CD4-positive, alpha-beta T cell treated with Interleukin-15 for 1 hour (primary cell): Measurements from ENCODE around the gene GADL1.

Source experiments
- DNase-seq: peaks from one replicate; pipeline ENCODE4 v3.0.0-alpha.2; 2020

Gene GADL1

DNA sequence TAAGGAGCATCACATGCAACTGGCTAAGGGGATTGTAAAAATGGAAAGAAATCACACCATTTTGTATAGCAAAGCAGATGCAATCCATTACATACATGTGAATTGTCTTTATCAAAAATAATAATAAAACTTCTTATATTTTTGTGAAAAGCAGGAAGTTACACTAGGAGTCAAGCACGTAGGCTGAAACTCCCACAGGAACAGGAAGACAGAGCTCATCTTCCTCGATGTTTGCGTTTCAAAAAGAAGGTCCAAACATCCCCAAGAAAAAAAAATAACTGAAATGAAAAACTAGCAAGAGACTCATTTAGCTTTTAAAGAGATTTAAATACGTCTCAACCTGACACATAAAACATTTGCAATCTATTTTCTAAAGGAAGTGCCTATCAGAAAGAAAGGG lies 181.5 kb downstream of the GADL1 start:
- no peak for DNase-seq

DNA sequence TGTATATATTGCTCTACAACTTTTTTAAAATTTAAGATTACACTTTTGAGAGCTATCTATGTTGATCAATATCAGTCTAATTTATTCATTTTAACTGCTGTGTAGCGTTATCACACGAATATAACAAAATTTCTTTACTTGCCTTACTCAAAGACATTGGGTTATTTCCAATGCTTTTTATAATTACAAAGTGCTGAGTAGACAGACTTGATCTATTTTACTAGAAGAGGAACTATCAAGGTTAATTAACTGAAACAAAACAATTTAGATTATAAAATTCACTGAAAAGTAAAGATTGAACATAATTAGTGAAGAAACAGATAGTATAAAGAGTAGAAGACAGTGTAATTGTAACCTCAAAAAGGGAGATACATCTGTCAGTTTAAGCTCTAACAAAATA lies 182.6 kb downstream of the GADL1 start:
- DNase-seq: no peak

DNA sequence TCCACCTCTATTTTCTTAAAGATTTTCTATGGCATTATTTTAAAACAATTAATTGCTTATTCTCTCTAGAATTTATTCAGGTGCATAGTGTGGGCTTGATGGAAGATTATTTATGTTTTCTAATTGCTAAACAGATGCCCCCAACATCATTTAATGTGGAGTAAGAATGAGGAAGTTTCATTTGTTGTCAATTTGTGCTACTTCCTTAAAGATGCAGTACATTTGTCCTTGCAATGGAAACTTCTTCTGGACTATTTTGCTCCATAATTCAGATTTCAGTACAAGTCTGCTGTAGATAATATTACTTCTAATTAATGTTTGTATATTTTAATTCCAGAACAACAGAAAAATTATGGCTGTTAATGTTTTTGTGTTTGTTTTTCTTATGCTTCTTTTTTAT lies 183.3 kb downstream of the GADL1 start:
- no peak for DNase-seq

DNA sequence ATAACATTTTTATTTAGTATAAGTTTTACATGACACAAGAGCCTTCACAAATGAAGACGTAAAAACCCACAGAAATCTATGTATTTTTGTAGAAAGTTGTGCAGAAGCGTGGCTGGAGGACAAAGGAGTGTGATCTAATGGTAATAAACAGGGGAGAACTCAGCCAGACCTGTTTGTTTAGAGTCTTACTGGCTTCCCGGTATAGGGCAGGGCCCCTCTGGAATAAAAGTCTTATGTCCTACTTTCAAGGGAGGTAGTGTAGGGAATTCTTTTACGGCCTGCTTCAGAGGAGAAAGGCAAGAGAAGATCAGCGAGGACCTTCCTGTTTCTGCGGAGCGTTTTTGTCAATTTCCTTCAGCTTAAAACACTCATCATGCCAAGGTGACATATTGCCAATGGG lies 184.4 kb downstream of the GADL1 start:
- no peak for DNase-seq

DNA sequence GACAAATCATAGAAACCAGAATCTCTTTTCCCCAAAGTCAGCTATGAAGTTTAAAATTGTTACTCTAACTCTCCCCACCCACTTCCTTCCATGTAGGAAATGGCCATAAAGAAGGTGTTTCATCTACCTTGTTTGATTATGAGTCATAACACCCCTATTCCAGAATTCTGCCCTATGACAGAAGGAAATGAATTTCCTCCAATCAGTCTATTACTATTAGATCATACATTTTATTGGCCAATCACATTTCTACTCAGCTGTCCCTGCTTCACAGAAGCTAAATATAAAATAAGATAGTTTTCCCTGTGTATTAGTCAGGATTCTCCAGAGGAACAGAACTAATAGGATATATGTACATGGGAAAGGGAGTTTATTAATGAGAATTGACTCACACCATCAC lies 186.0 kb downstream of the GADL1 start:
- no peak for DNase-seq

DNA sequence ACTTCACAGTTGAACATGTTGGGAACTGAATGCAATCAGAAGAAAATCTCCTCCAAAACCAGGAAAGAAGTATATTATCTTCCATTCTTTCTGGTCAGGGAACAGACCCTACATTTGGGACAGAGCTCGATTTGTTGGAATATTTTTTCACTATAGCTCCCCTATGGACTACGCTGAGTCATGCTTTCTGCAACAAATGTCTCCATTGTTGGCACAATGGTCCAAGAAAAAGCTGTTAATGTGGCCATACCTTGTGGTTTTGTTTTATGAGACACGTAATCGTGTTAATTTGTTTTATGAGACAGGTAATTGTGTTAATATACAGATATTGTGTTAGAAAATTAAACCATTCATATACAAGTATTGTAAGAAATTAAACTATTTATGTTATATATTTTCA lies 186.6 kb downstream of the GADL1 start:
- no peak for DNase-seq

DNA sequence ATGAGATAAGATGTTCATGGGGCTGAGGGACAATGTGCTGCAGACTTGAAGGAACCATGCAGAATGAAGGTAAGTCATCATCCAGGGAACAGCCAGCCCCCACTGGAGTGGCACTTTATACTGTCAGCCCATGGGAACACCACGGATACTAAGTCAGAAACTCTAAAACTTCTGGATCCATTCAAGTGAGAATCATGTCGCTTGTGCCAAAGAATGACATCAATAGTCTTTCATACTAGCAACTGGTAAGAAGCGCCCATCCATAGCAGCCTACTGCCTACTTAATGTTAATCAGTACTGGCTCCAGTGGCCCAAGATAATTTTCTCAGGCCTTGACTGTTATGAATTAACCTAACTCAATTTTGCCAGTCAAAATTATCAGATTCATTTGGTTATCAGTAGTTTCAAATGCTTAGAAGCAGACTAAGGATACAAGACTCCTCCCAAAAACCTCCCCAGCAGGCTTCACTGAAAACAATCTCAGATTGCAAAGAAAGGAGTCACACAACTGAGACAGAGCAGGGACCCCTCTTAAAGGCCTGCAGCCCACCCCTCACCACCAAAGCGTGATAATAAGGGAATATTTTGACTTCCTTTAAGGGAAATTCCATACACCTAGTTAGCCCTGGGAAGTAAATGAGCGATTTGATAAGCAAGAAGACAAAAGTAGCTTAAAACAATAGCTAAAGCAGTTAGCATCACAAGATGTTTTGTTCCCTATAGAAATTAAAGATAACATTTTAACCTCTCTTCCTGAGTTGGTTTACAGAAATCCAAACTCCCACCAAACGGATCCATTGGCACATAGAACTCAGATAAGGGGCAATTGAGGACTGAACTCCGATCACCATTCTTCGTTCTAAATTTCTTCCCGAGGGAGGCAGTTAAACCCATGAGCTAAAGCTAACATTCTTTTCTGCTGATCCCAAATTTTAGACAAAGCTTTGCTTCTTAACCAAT lies 189.2 kb downstream of the GADL1 start:
- no peak for DNase-seq

DNA sequence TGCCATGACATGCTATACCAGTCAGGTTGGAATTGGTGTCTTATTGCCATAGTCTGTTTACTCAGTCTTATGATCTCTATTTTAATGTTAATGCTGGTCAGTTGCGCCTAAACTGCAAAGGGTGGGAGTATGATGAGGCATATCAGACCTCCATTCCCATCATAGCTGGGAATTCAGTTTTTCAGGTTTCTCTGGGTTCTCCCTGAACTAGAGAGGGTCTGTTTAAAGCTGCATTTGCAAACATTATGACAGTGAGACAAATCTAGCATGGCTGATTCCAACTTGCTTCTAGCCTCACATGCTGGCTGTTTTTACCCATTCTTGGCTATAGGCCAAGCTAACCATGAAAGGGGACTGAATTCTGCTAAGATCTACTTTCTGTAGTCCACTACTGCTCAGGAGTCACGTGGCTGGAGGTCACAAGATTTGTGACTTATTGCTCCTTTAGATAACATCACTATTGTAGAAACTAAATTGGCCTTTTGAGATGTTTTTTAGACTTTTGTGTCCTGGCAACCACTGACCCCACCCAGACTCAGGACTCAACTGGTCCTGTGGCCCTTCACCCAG lies 191.5 kb downstream of the GADL1 start:
- DNase-seq: no peak

DNA sequence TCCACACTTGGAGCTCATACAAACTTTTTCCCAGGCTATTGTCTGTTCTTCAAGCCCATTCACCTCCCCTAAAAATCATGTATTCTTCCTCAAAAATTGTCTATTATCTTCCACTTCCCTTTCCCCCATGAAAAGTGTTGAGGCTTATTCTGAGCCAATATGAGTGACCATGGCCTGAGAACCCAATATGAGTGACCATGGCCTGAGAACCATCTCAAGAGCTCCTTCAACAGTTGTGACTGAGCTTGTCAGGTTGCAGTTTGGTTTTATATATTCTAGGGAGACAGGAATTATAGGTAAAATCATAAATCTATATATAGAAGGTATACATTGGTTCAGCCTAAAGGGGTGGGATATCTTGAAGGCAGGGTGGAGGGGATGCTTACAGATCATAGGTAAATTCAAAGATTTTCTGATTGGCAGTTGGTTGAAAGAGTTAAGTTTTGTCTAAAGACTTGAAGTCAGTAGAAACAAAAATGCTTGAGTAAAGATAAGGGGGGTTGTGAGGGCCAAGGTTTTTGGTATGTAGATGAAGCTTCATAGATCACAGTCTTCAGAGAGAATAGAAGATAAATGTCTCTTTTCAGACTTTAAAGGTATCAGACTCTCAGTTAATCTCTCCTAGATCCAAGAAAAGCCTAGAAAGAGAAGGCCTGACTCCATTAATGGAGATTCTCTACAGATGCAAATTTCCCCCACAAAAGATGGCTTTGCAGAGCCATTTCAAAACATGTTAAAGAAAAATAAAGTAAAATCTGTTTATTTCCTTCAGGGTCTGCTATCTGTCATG lies 192.2 kb downstream of the GADL1 start:
- no peak for DNase-seq

DNA sequence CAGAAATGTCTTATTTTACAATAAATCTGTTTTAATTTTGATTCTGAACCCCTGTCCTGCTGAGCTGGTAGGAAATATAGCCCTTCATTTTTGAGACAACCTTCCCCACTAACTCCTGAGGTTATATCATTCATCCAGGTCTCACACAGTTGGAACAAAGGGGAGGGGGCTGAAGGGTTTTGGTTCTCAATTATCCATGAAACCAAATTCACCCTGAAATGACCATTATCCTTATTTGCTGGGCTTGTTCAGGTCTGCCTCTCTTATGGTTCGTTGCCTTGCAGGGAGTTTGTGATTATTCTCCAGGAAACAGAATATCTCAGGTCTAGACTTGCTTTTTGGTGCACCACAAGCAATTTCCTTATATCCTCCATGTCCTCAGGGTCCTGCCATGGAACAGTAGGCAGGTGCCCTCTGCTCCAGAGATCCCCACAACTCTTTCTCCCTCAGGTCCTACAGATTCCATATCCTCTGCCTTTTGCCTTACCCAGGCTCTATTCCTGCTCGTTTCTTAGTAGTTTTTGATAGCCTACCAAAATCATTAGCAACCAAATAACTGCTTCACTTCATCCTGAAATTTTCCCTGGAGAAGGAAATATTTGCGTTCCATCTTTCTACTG lies 193.6 kb downstream of the GADL1 start:
- DNase-seq: no peak

DNA sequence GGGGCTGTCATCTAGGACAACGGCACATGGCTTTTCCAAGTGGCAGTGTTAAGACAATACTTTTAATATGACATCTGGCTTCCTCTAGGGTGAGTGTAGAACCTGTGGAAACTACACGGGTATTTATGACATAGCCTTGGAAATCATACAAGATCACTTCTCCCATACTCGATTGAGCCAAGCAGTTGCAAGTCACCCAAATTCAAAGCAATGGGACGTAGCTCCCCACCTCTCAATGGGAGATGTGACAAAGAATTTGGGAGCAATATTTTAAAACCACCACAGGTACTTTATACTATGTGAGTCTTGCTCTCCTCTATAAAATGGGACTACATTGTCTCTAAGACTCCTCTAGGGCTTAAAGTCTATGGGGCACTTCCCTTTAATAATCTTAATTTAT lies 194.5 kb downstream of the GADL1 start:
- DNase-seq: no peak

DNA sequence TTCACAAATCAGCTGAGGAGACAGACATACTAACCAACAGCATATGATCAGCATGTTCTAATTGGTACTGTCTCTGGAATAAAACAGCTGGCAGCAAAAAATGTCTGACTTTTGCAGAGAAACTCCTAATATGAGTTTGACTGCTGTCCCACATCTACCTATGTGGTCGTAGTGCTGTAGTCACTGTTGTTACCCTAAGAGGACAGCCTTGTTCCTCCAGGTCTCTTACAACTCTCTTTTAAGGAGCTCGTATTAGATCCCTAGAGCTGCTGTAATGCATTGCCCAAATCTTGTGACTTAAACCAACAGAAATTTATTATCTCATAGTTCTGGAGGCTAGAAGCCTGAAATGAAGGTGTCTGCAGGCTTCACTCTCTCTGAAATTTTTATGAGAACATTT lies 195.9 kb downstream of the GADL1 start:
- DNase-seq: no peak

DNA sequence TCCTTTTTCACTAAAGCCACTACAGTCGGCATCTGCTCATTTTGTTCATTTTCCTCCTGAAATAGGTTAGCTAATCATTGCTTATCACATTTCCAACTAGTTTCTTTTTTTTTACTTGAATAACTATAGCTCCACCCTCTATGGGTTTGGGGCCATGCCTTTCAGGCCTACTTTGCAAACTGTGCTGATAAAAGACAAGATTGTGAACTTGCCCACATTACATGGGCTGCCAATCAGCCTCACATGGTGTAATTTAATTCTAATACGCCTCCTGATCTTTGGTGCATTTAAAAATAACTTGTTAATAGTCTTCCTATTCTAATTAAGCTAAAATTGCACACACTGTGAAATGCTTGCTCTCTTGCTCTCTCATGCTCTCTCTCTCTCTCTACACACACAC lies 197.6 kb downstream of the GADL1 start:
- DNase-seq: no peak

DNA sequence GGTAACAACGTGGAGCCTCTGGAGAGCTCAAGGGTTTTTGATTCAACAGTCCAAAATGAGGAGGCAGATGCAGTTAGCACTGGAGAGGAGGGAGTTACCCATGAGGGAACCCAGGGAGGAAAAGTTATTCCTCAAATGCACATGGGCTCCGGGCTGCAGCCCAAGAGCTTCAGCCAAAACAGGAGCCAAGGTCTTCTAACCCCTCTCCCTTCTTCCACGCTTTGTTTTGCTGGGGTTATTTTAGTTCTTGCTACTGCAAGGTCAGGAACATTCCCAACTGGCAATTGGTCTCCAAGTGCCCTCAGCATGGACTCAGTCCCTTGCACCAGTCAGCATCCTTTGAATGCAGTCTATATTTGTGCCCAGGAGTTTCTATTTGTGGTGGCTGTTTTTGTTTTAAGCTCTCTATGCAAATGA lies 198.1 kb downstream of the GADL1 start:
- DNase-seq: no peak

DNA sequence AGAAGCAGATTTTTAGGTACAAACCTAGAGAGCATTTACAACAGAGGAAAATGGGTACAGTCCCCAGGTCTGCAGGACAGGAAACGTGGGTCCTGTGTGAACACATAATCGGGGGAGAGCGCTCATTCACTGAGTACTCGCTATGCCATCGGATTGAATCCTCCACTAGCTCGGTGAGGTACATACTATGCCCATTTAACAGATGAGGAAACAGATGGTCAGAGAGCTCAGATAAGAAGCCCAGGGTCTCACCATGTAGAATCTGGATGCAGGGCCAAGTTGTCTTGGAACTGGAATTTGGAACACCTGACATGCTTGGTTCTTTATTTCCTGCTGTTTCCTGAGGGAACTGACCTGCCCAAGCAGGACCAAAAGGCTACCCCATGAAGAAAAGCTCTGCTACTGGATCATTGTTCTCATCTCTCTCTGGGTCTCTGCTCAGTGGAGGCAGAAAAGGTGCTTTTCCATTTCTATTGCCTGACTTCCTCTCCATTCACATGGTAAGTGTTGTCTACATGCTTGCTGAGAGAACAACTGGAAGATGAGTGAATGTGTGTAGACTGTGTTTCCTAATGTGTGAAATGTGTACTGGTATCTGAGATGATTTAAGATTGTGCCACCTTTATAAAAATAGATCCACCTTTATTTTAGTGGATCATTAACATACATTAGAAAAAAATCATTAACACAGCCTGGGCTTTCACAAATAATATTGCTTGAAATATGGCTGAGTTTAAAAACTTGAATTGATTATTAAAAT lies 199.0 kb downstream of the GADL1 start:
- DNase-seq: no peak

DNA sequence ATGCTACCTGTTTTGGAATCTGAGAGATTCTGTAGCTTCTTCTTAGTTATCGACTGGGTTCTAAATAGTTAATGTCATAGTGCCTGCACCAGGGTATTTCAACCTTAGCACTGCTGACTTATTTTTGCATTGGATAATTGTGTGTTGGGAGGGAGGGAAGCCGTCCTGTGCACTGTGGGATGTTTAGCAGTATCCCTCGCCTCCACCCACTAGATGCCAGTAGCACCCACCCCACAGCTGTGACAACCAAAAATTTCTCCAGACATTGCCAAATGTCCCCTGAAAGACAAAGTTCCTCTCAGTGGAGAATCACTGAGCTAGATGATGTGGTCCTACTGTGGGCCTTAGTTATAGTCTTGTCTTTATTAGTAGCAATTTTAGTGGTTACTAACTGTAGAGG lies 199.8 kb downstream of the GADL1 start:
- DNase-seq: no peak

DNA sequence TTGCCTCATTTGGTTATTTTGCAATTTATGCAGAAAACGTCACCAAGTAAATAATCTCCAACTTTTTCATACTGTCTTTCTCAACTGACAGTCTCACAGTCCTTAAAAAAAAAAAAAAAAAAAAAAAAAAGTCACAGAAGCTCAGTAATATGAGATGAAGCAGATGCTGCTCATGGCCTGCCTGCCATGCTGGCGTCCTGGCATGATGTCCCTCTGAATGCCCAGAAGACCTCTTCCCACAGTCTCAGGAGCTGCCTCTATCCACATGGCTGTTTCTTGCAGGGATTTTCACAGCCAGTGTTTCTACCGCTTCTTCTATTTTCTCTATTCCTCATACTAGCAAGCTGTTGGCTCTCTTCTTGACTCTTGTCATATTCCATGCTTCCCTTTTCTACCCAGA lies 200.3 kb downstream of the GADL1 start:
- no peak for DNase-seq

DNA sequence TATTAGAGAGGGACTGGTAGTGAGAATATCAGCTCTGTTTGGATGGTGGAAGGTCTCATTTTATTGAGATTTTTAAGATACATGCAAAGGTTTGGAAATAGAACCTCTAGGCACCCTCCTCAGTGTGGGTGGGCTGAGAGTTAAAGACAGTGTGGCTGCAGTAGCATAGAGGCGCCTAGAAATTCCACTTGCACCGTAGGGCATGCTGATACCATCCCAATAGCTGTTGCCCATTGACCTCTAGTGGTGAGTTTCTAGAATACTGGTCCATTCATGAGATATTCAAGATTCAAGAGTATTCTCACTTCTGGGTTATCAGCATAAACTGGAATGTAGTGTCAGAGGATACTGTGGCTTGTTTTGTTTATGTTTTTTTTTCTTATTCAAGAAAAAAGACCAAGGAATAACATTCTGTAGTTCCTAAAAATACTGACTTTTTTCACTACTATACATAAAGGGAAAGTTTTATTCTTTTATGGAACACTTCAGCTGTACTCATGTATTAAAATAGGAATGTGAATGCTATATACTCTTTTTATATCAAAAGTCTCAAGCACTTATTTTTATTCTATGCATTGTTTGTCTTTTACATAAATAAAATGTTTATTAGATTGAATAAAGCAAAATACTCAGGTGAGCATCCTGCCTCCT lies 200.9 kb downstream of the GADL1 start:
- peak; percentile 40 for DNase-seq

DNA sequence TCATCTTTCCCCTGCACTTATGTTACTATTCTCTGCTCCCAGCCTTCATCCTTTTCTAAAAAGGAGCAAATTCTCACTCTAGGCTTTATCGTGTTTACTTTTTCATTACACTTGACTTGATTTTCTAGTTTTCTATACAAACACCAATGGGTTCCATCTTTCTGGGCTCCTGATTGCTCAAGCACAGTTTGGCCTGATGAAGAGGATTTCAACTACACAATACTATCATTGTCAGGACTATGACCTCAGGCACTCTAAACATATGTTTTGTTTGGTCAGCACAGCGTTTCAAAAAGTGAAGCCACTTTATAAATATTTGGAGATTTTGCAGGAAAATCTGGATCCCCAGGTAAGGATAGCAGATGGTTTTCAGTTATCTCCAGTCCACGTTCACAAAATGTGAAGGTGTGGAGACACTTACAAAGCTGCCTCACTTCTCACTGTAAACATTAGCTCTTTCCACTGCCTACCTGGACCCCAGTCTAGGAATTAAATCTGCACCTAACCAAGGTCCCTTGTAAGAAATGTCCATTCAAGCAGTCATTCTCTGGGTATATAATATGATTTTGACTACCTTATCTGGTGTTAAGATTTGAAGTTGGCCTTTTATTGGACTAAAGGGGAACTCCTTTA lies 201.8 kb downstream of the GADL1 start:
- no peak for DNase-seq

DNA sequence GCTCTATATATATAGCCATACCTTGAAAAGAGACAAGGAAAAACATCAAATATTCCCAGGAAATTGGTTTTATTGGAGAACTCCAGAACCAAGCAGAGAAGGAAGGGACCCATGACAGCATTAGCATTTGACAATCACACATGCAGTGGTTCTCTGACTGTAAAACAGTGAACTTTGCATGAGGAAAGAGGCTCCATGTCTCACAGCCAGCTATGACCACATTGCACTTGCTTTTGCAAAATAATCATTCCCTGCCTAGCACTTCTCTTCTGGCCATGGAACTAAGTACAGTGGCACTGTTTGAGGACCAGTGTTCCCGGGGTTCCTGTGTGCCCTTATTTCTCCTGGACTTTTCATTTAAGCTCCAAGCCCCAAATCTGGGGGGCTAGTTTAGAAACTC lies 202.5 kb downstream of the GADL1 start:
- no peak for DNase-seq

DNA sequence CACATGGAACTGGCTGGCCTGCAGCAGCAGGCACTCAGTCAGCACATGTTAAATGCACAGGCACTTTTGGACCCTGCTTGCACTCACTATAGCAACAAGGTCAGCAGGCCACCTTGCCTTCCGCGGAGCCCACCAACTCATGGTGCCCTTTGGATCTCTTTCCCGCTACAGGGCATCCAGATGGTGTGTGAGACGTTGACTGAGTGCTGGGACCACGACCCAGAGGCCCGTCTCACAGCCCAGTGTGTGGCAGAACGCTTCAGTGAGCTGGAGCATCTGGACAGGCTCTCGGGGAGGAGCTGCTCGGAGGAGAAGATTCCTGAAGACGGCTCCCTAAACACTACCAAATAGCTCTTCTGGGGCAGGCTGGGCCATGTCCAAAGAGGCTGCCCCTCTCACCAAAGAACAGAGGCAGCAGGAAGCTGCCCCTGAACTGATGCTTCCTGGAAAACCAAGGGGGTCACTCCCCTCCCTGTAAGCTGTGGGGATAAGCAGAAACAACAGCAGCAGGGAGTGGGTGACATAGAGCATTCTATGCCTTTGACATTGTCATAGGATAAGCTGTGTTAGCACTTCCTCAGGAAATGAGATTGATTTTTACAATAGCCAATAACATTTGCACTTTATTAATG lies 203.1 kb downstream of the GADL1 start:
- no peak for DNase-seq
